ENCODE results near the gene SLC45A2. TPM values are rescaled to one million over a fixed set of nuclear protein-coding genes. Genes with fewer than 3 reads are reported as not detected.

SLC45A2 gene
- total and polyA plus RNA-seq, 9 of the 15 experiments (the other 6 are each of a cell fraction or from before 2014, with no cell fraction given), result 0.03 to 0.29 (median 0.14) TPM; not detected in 4

- TF ChIP-seq ZNF407 (IDR thresholded peaks at IDR 0.05; ENCODE audit: low read depth) (no peak), ZNF717 (CRISPR knock-in tag; IDR thresholded peaks at IDR 0.05) (no peak), MNT (conservative IDR thresholded peaks at IDR 0.05) (no peak), NR3C1 (CRISPR knock-in tag; IDR thresholded peaks at IDR 0.05) (no peak)
Observed at GRCh38 chr5:33968211-33969005, 16.1 kb downstream of the SLC45A2 start (continued).

Measured in K562 (cell line).